H54 (cell line): ENCODE measurements around the gene ODC1.
A peak's percentile ranks its signal among the peaks of the same experiment; 100 is the strongest.

ENCODE experiments used
- DNase-seq: peaks from one replicate; pipeline ENCODE4 v3.0.0; 2011; ENCODE audit warnings: low spot score, mixed read lengths; ENCODE audit not compliant: insufficient read length
- FAIRE-seq: peaks from 3 replicates; lab custom pipeline; 2011; peaks lifted over from hg19 to GRCh38; lab: Jason Lieb, UNC
- POLR2A ChIP-seq: IDR thresholded peaks from 2 replicates; pipeline ENCODE4 v1.6.1; 2011; ENCODE audit warnings: low read depth, mild to moderate bottlenecking, low read length

ODC1 gene

DNA sequence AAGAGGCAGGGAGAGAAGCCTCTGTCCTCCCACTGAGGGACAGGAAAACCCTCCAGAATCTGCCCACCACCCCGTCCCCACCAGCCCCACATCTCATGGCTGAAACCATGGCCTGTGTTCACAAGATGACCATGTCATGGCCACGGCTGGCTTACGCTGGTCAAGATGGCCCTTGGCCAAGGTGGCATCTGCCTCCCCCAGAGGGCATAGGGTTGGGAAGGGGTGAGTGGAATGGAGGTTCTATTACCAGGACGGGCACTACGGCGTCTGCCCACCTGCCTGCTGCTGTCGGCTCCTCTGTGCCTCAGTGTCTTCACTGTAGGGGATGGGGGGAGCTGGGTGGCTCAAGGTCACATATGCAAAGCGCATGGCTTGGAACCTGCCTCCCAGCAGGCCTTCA lies 19.8 kb downstream of the ODC1 start:
- TF ChIP-seq POLR2A, result no peak
- DNase-seq (no peak), FAIRE-seq (no peak)

DNA sequence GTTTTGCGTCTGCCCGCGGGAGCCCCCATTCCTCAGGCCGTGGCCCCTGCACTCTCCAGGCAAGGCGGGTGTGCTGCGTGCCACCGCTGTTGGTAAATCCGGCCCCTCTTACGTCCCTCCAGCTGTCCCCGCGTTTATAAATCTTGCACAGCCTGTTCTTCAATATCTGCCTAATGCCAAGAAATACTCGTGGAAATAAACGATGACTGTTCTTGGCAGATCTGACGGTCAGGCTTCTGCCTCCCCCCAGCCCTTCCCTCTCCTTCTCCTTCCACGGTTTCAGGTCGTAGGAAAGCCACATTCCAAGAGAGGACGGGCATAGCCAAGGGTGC lies 20.5 kb downstream of the ODC1 start:
- no peak for DNase-seq
- no peak for FAIRE-seq
- TF ChIP-seq POLR2A, result no peak

DNA sequence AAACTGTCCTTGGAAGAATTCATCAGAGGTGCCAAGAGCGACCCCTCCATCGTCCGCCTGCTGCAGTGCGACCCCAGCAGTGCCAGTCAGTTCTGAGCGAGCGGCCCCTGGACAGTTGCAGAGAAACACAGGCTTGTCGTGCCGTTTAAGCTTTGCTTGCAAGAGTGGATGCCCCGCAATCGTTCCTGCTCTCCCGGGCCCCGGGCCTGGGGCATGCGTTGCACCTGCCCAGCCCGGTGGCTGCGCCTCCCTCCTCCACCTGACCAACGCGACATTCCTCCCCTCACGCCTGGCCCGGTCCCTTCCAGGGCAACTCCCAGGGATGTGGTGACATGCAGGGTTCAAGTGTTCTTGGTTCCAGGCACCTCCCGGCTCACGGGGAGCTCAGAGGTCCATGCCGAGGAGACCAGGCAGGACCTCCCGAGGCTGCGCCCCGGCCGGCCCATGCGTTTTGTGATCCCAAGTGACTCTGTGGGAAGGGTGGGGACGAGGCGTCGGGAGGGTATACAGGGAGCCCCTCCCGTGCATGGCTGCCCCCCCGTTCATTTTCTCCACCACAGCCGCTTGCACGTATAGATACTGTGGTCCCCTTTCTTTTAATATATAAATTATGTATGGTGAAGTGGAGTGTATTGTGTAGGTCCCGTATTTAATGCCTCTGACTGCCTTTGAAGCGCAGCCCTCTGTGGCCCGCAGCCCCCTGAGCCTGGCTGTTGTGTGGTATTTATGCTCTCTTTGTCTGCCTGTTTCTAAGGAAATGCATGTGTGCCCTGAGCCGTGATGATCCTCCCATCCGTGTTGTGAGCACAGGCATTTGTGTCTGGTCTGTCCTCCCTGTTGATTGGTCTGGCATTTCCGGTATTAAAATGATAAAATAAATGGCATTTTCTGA lies 21.2 kb downstream of the ODC1 start:
- no peak for TF ChIP-seq POLR2A
- no peak for DNase-seq
- FAIRE-seq, result no peak

- TF ChIP-seq POLR2A, result no peak
- no peak for DNase-seq
- FAIRE-seq, result no peak
Observed at GRCh38 chr2:10425699-10426098, 22.4 kb downstream of the ODC1 start.

DNA sequence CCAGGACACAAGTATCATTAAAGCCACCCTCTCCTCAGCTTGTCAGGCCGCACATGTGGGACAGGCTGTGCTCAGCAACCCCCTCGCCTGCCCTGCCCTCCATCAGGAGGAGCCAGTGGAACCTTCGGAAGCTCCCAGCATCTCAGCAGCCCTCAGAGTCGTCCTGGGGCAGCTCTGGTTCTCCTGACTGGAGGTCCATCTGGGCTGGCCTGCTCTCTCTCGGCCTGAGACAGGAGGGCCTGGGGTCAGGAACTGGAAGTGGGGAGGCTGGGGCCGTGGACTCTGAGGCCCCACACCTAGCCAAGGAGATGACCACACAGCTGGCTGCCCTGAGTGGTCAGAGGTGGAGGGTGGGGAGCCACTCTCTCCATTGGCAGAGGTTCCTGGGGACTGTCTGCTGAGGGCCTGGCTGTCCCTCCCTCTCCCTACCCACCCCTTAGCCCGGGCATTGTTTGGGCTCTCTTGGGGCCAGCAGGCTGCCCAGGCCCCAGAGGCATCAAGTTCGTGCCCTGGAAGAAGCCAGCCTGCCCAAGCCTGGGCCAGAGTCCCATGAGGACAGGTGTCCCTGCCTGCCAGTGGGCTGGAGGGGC lies 23.1 kb downstream of the ODC1 start:
- FAIRE-seq (no peak), DNase-seq (no peak)
- TF ChIP-seq POLR2A, result no peak

- FAIRE-seq (no peak), DNase-seq (peak; percentile 53)
- no peak for TF ChIP-seq POLR2A
Observed at GRCh38 chr2:10424051-10424450, 24.1 kb downstream of the ODC1 start.

DNA sequence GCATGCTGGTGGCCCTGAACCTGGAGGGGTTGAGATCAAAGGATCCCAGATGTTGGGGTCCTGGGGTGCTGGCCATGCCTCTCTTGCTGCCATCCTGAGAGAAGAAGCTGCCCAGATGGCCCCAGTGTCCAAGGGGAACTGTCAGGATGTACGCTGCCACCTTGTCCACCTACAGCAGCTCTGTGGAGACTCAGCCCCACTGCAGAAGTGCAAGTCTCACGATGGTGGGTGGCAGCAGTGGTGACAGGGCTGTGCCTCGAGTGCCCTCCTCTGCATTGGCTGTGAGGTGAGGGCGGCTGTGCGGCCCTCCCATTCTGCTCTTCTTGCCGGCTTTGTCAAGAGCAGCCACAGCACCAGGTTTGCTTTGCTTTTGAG lies 24.7 kb downstream of the ODC1 start:
- no peak for TF ChIP-seq POLR2A
- DNase-seq, result no peak
- FAIRE-seq, result no peak

GRCh38 chr2:10422732-10423399 lies 25.3 kb downstream of the ODC1 start:
- DNase-seq, result no peak
- FAIRE-seq, result no peak
- no peak for TF ChIP-seq POLR2A

- FAIRE-seq (no peak), DNase-seq (no peak)
- TF ChIP-seq POLR2A, result no peak
Observed at GRCh38 chr2:10422251-10422650, 25.9 kb downstream of the ODC1 start.

DNA sequence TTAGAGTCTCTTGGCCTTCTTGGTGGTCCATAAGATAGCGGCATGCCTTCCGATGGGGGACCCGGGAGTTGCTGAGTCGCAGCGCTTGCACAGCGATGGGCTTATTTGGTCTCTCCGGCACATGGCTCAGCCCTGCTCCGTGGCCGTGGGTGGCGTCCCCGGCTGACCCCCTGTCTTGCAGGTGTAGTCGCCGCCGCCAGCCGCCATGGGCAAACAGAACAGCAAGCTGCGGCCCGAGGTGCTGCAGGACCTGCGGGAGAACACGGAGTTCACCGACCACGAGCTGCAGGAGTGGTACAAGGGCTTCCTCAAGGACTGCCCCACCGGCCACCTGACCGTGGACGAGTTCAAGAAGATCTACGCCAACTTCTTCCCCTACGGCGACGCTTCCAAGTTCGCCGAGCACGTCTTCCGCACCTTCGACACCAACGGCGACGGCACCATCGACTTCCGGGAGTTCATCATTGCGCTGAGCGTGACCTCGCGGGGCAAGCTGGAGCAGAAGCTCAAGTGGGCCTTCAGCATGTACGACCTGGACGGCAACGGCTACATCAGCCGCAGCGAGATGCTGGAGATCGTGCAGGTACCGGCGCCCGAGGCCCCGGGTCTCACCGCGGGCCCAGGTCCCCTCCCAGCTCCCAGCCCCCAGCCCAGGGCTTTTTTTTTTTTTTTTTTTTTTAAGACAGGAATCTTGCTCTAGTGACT lies 28.4 kb downstream of the ODC1 start:
- no peak for FAIRE-seq
- DNase-seq, result no peak
- no peak for TF ChIP-seq POLR2A

GRCh38 chr2:10417551-10418335 lies 30.4 kb downstream of the ODC1 start:
- TF ChIP-seq POLR2A, result no peak
- FAIRE-seq (no peak), DNase-seq (no peak)

DNA sequence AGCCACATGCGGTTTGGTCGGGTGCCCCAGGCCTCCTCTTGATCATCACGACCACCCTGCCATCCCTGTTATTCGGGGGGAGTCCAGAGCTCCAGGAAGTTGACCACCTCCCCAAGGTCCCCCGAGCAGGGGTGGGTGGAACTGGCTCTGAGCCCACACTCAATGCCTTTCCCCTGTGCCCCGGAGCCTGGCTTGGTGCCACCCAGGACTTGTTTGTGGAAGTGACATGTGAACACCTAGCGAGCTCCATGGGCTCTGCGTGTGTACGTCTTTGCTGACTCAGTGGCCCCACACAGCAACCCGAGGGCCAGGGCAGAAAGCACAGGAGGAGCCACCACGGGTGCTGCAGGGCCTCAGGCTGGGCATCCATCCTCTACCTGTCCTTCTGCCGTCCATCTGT lies 32.5 kb downstream of the ODC1 start:
- no peak for TF ChIP-seq POLR2A
- FAIRE-seq, result no peak

DNA sequence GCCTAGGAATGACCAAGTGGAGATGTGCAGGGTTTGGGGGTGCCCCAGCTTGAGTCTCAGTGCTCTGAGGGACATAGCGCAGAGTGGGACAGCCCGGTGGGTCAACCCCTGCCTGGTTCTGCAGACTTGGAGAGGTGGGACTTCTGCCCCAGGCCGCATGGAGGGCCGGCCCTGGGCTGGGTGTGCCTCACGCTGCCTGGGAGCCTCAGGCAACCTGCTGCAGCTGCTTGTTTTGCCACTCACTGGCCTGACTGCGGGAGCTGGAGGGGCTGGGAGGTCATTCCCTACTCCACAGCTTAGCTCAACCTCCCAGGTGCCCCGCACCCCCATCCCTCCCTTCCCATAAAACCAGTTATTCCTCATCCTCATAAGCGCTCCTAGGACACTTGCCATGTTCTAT lies 33.1 kb downstream of the ODC1 start:
- DNase-seq (no peak), FAIRE-seq (no peak)
- TF ChIP-seq POLR2A, result no peak

More for the DNA sequence above, 32.5 kb downstream of the ODC1 start:
- DNase-seq, result no peak
